Mucosa of descending colon (tissue), 3 donors: ENCODE data around the gene DECR2. TPM values are rescaled to one million over a fixed set of nuclear protein-coding genes. Genes with fewer than 3 reads are reported as not detected.
A peak's percentile ranks its signal among the peaks of the same experiment; 100 is the strongest.

Experiments used
- ATAC-seq: fragments of 200-7000 bp; cut with Tn5 transposase; one replicate; pipeline ENCODE4 v1.9.1; 2020; ENCODE audit warnings: mild to moderate bottlenecking, moderate library complexity
- DNase-seq, 3 donors: peaks; one replicate each; pipeline ENCODE4 v3.0.0-alpha.2; 2020
- H3K36me3 ChIP-seq: fragments of 200-600 bp; one replicate; pipeline ENCODE4 v1.8.0; 2021; ENCODE audit warnings: low read depth, mild to moderate bottlenecking
- H3K4me1 ChIP-seq: fragments of 200-600 bp; one replicate; pipeline ENCODE4 v1.8.0; 2021; ENCODE audit warnings: low read depth, mild to moderate bottlenecking
- H3K4me3 ChIP-seq: fragments of 200-600 bp; one replicate; pipeline ENCODE4 v1.8.0; 2021; ENCODE audit warnings: mild to moderate bottlenecking
- H3K9me3 ChIP-seq: fragments of 200-600 bp; one replicate; pipeline ENCODE4 v1.8.0; 2021; ENCODE audit warnings: mild to moderate bottlenecking
- CTCF ChIP-seq: fragments of 200-600 bp; IDR thresholded peaks from one replicate; pipeline ENCODE4 v1.8.0; 2022; ENCODE audit warnings: antibody characterized with exemption, mild to moderate bottlenecking
- intact Hi-C, 2 donors: fragments of 100-400 bp; cut with DNase I in 1 of 2; cut with micrococcal nuclease in 1 of 2; formaldehyde crosslinking; loops; one replicate each; pipeline versions ENCODE4 v1.11.0 to v1.11.1; 2022; cut with DNase I, micrococcal nuclease
- total RNA-seq, 3 donors: library from RNA; stranded (reverse); fragmentation: NEBNext Ultra II Directional in 2 of 3; extraction: Animal tissue kit (Norgen Biotek cat#: 25700) in 2 of 3; gene quantifications; one replicate each; pipeline versions ENCODE4 v1.2.1 to v1.2.4, GENCODE V29; 2021 to 2023
- donor health status: DM: no; HTN: no; CAD: no; lungs with moderate emphysema.
- donor health status: DM: no; HTN: no; CAD: no.
- donor health status: DM: no; HTN: yes; CAD: no.

The DECR2 gene
- total RNA-seq, 3 donors from 2014 or later, result 39.5 to 64.3 (median 56.0) TPM

DNA sequence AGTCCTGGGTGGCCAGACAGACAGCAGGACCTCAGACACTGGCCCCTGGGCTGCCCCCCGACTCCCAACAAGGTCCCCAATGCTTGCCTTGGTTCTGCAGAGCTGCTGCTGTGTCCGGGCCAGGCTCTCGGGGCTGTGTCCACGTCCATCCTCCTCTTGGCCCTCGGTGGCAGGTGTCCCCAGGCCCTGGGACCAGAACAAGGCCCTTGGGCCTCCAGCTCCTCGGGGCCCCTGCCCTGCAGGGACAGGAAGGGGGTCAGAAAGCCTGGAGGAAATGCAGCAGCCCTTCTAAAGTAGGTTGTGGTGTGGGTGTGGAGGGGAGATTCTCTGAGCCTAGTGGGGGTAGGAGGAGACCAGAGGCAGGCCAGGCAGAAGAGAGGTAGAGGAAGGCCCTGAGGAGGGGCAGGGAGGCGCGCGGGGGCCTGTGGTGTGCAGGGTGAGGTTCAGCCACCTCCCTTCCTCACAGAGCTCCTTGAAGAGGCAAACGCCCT, 46.7 kb upstream of the DECR2 start:
- no peak for TF ChIP-seq CTCF
- intact Hi-C loops, result no loop called here
- no peaks in the 10 kb centered on the region for H3K9me3 ChIP-seq
- H3K4me3 ChIP-seq, result no peak overlapping the region
- H3K36me3 ChIP-seq, result no peaks in the 10 kb centered on the region
- ATAC-seq, result no peak
- DNase-seq, result peak in 1 of 3 donors; percentile 55
- H3K4me1 ChIP-seq, result peaks cover 12% of the 10 kb centered on the region

DNA sequence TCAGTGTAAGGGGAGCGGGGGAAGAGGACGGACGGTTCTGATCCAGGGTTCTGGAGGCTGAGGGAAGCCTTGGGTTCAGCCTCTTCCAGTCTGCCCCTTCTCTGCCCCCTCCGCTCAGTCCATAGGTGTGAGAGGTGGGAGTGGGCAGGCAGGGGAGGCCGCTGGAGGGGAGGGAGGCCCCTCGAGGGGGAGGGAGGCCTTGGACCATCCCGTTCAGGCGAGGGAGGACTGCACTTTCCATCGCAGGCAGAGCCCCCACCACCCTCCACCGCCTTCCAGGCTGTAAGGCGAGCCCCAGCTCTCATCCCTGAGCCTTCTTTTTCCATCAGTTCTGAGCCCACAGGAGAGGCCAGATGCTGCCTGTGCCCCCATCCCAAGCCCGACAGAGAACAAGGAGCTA, 44.9 kb upstream of the DECR2 start:
- TF ChIP-seq CTCF, result no peak
- H3K36me3 ChIP-seq, result no peaks in the 10 kb centered on the region
- intact Hi-C loops, result no loop called here
- no peak for ATAC-seq
- peaks cover 5% of the 10 kb centered on the region for H3K4me1 ChIP-seq
- no peaks in the 10 kb centered on the region for H3K9me3 ChIP-seq
- DNase-seq, result peak in 1 of 3 donors; percentile 39
- no peak overlapping the region for H3K4me3 ChIP-seq

GRCh38 chr16:359067-359763, 42.5 kb upstream of the DECR2 start:
- H3K9me3 ChIP-seq, result no peaks in the 10 kb centered on the region
- DNase-seq (peak in 2 of 3 donors; percentile 26 to 55), ATAC-seq (no peak)
- TF ChIP-seq CTCF, result no peak
- intact Hi-C loops, result no loop called here
- no peaks in the 10 kb centered on the region for H3K4me1 ChIP-seq
- H3K36me3 ChIP-seq, result no peaks in the 10 kb centered on the region
- H3K4me3 ChIP-seq, result no peak overlapping the region

GRCh38 chr16:359871-360697, 41.6 kb upstream of the DECR2 start:
- Histone ChIP-seq H3K4me1 (peaks cover 4% of the 10 kb centered on the region), H3K4me3 (no peak overlapping the region), H3K9me3 (no peaks in the 10 kb centered on the region), H3K36me3 (no peaks in the 10 kb centered on the region)
- DNase-seq (peak in 2 of 3 donors; percentile 27 to 52), ATAC-seq (no peak)
- intact Hi-C loops, result no loop called here
- TF ChIP-seq CTCF, result no peak

GRCh38 chr16:360698-361336, 40.9 kb upstream of the DECR2 start:
- no peak for TF ChIP-seq CTCF
- Histone ChIP-seq H3K4me3 (no peak overlapping the region), H3K9me3 (no peaks in the 10 kb centered on the region), H3K4me1 (peaks cover 4% of the 10 kb centered on the region), H3K36me3 (no peaks in the 10 kb centered on the region)
- ATAC-seq, result no peak
- intact Hi-C loops, result no loop called here
- peak in 1 of 3 donors; percentile 40 for DNase-seq
